B cell (primary cell): ENCODE results near the gene COL4A1. TPM values are rescaled to one million over a fixed set of nuclear protein-coding genes. Genes with fewer than 3 reads are reported as not detected.

ENCODE experiments used
- ATAC-seq: fragments of 200-7000 bp; cut with Tn5 transposase; one replicate; pipeline ENCODE4 v1.10.0; 2021; ENCODE audit warnings: low read depth, mild to moderate bottlenecking, moderate number of reproducible peaks, moderate library complexity
- CTCF ChIA-PET: fragments of 350-600 bp; sonication (Branson Sonifier 250); formaldehyde crosslinking; loops from one replicate; lab custom pipeline; 2021; ENCODE audit warnings: antibody characterized with exemption, inconsistent platforms; lab: Charles Lee
- POLR2A ChIA-PET: fragments of 350-600 bp; sonication (Branson Sonifier 250); formaldehyde crosslinking; loops from one replicate; lab custom pipeline; 2021; ENCODE audit warnings: antibody characterized with exemption; lab: Charles Lee
- DNase-seq: peaks from one replicate; pipeline ENCODE4 v3.0.0; 2013
- H2AFZ ChIP-seq: 2 replicates; pipeline ENCODE4 v1.6.1; 2012; ENCODE audit warnings: mild to moderate bottlenecking, low read depth, low read length; ENCODE audit not compliant: insufficient read depth, poor library complexity, severe bottlenecking
- H3K27ac ChIP-seq, 2 donors: 1 replicate in 1 of 2; 2 replicates in 1 of 2; pipeline ENCODE4 v1.5.1; 2012 to 2013; ENCODE audit warnings: low read length in 2 of 2, mild to moderate bottlenecking in 2 of 2, moderate library complexity in 1 of 2
- H3K27me3 ChIP-seq, 4 experiments: fragments of 200-600 bp in 1 of 4; sonication (generic) in 1 of 4; replicated peaks in 1 of 4; 1 replicate in 2 of 4; 2 replicates in 2 of 4; pipeline versions ENCODE4 v1.6.1 to v1.7.0; 2013 to 2016; ENCODE audit warnings: low read length in 3 of 4, mild to moderate bottlenecking in 2 of 4, mixed read lengths in 1 of 4, moderate library complexity in 1 of 4; ENCODE audit not compliant: insufficient read depth in 4 of 4, control insufficient read depth in 3 of 4; ENCODE audit errors: control extremely low read depth in 1 of 4
- H3K36me3 ChIP-seq, 2 experiments: replicated peaks in 1 of 2; 1 replicate in 1 of 2; 2 replicates in 1 of 2; pipeline versions ENCODE4 v1.6.1 to v1.7.1; 2013; ENCODE audit warnings: low read length in 1 of 2; ENCODE audit not compliant: insufficient read depth in 2 of 2, control insufficient read depth in 1 of 2; ENCODE audit errors: control extremely low read depth in 1 of 2, extremely low read depth in 1 of 2
- H3K4me1 ChIP-seq, 2 donors: fragments of 200-600 bp in 1 of 2; sonication (generic) in 1 of 2; 1 replicate in 1 of 2; 2 replicates in 1 of 2; pipeline versions ENCODE4 v1.5.1 to v1.6.1; 2013 to 2017; ENCODE audit warnings: low read length in 2 of 2; ENCODE audit not compliant: control insufficient read depth in 2 of 2, insufficient read depth in 2 of 2
- H3K4me2 ChIP-seq: replicated peaks from 2 replicates; pipeline ENCODE3; 2012; ENCODE audit warnings: mild to moderate bottlenecking, low read depth, low read length; ENCODE audit not compliant: poor library complexity, severe bottlenecking
- H3K4me3 ChIP-seq, 5 experiments: fragments of 200-600 bp in 1 of 5; sonication (generic) in 1 of 5; 1 replicate in 3 of 5; 2 replicates in 2 of 5; pipeline versions ENCODE4 v1.5.1 to v1.7.0; 2011 to 2016; ENCODE audit warnings: low read length in 4 of 5, mild to moderate bottlenecking in 4 of 5, low read depth in 2 of 5, control low read depth in 1 of 5, moderate library complexity in 1 of 5; ENCODE audit not compliant: insufficient read depth in 1 of 5; ENCODE audit errors: control extremely low read depth in 1 of 5, extremely low read depth in 1 of 5
- H3K79me2 ChIP-seq: fragments of 200-600 bp; sonication (generic); one replicate; pipeline ENCODE4 v1.6.0; 2016; ENCODE audit warnings: low read length; ENCODE audit not compliant: control insufficient read depth, insufficient read depth
- H3K9ac ChIP-seq: fragments of 200-600 bp; sonication (generic); 2 replicates; pipeline ENCODE4 v1.6.1; 2017; ENCODE audit warnings: mild to moderate bottlenecking, low read length, moderate library complexity
- H3K9me3 ChIP-seq, 3 donors: one replicate each; pipeline versions ENCODE4 v1.6.1 to v1.7.1; 2013; ENCODE audit warnings: low read length in 2 of 3; ENCODE audit not compliant: control insufficient read depth in 2 of 3, insufficient read depth in 1 of 3; ENCODE audit errors: control extremely low read depth in 1 of 3
- H4K20me1 ChIP-seq: 2 replicates; pipeline ENCODE4 v1.6.0; 2012; ENCODE audit warnings: mild to moderate bottlenecking, low read length; ENCODE audit not compliant: insufficient read depth, control insufficient read depth, poor library complexity, severe bottlenecking
- H3K27ac Mint-ChIP-seq: one replicate; pipeline ENCODE4 v1.8.0; 2021; ENCODE audit warnings: mixed read lengths
- H3K27me3 Mint-ChIP-seq: one replicate; pipeline ENCODE4 v1.8.0; 2021; ENCODE audit warnings: mixed read lengths
- H3K4me1 Mint-ChIP-seq: one replicate; pipeline ENCODE4 v1.8.0; 2021; ENCODE audit warnings: mixed read lengths
- H3K4me3 Mint-ChIP-seq: one replicate; pipeline ENCODE4 v1.8.0; 2021; ENCODE audit warnings: mixed read lengths
- H3K9me3 Mint-ChIP-seq: one replicate; pipeline ENCODE4 v1.8.0; 2022; ENCODE audit warnings: mixed read lengths; ENCODE audit not compliant: insufficient read depth
- CTCF ChIP-seq: fragments of 200-600 bp; IDR thresholded peaks from one replicate; pipeline ENCODE4 v1.8.0; 2022; ENCODE audit warnings: antibody characterized with exemption, mild to moderate bottlenecking
- EZH2 ChIP-seq: IDR thresholded peaks from 2 replicates; pipeline ENCODE4 v1.6.1; 2012; ENCODE audit warnings: borderline replicate concordance, low read depth, mild to moderate bottlenecking, moderate library complexity, low read length; ENCODE audit not compliant: insufficient read depth, poor library complexity, severe bottlenecking
- WGBS: methylation state at CpG from one replicate; pipeline ENCODE4 v1.1.5; 2013; ENCODE audit warnings: missing lambda C conversion rate; ENCODE audit not compliant: insufficient coverage; 5-methylcytosine and 5-hydroxymethylcytosine counted together
- intact Hi-C: fragments of 100-400 bp; cut with micrococcal nuclease; formaldehyde crosslinking; loops from one replicate; pipeline ENCODE4 v1.10.0; 2022
- polyA plus RNA-seq: library from polyadenylated mRNA; depleted of rRNA; stranded (reverse); fragments of >200 nt; gene quantifications from 2 replicates; pipeline ENCODE4 v1.2.3, GENCODE V29; 2012
- total RNA-seq, 2 donors: library from RNA; stranded (reverse); fragments of 120-200 nt in 1 of 2; gene quantifications; 1 replicate in 1 of 2; 2 replicates in 1 of 2; pipeline versions ENCODE4 v1.2.3 to v1.2.4, GENCODE V29; 2013 to 2022

Gene COL4A1
- total and polyA plus RNA-seq, 2 donors (not counting 1 experiment from before 2014, with no cell fraction given), result not detected

- H3K36me3 ChIP-seq, result no peaks in the 10 kb centered on the region
- TF ChIP-seq EZH2, result no peak
- no peak for TF ChIP-seq CTCF
- intact Hi-C loops, result no loop called here
- H3K9me3 ChIP-seq, result peaks cover 0 to 3% (median 0%) of the 10 kb centered on the region in 3 donors
- H3K9ac ChIP-seq, result no peak overlapping the region
- H3K79me2 ChIP-seq, result no peaks in the 10 kb centered on the region
- WGBS, result 81% methylated on average over 11 of the region's 13 CpGs
- no peaks in the 10 kb centered on the region for H3K9me3 Mint-ChIP-seq
- H3K4me3 Mint-ChIP-seq, result no peak overlapping the region
- H3K4me1 ChIP-seq, result no peaks in the 10 kb centered on the region
- H3K27me3 ChIP-seq, result peaks cover 0 to 5% (median 0%) of the 10 kb centered on the region in 4 experiments
- H3K4me1 Mint-ChIP-seq, result no peaks in the 10 kb centered on the region
- DNase-seq, result no peak
- no peak overlapping the region for H3K4me3 ChIP-seq
- H3K27ac Mint-ChIP-seq, result no peak overlapping the region
- ATAC-seq, result no peak
- POLR2A ChIA-PET, result no interaction called here
- H3K4me2 ChIP-seq, result no peak overlapping the region
- no peak overlapping the region for H3K27ac ChIP-seq
- peaks cover 30% of the 10 kb centered on the region for H3K27me3 Mint-ChIP-seq
- CTCF ChIA-PET, result no interaction called here
- no peaks in the 10 kb centered on the region for H4K20me1 ChIP-seq
- H2AFZ ChIP-seq, result no peak overlapping the region
These were observed 10.7 kb upstream of the COL4A1 start for GRCh38 chr13:110317496-110318195.

- POLR2A ChIA-PET, result no interaction called here
- H3K4me3 Mint-ChIP-seq, result no peak overlapping the region
- H3K27me3 ChIP-seq, result peaks cover 0 to 7% (median under 1%) of the 10 kb centered on the region in 4 experiments
- H3K4me2 ChIP-seq, result no peak overlapping the region
- no peak overlapping the region for H3K27ac Mint-ChIP-seq
- H3K9me3 Mint-ChIP-seq, result no peaks in the 10 kb centered on the region
- intact Hi-C loops, result no loop called here
- H3K9me3 ChIP-seq, result peaks cover 0 to 3% (median 0%) of the 10 kb centered on the region in 3 donors
- 78% methylated on average over 5 of the region's 5 CpGs for WGBS
- H3K4me3 ChIP-seq, result no peak overlapping the region
- no peaks in the 10 kb centered on the region for H3K79me2 ChIP-seq
- H2AFZ ChIP-seq, result no peak overlapping the region
- no peak overlapping the region for H3K27ac ChIP-seq
- H3K27me3 Mint-ChIP-seq, result peaks cover 32% of the 10 kb centered on the region
- TF ChIP-seq CTCF, result no peak
- no peak for TF ChIP-seq EZH2
- CTCF ChIA-PET, result no interaction called here
- H3K9ac ChIP-seq, result no peak overlapping the region
- no peaks in the 10 kb centered on the region for H3K36me3 ChIP-seq
- H4K20me1 ChIP-seq, result no peaks in the 10 kb centered on the region
- no peaks in the 10 kb centered on the region for H3K4me1 ChIP-seq
- no peak for DNase-seq
- no peak for ATAC-seq
- H3K4me1 Mint-ChIP-seq, result no peaks in the 10 kb centered on the region
These were observed 10.1 kb upstream of the COL4A1 start for GRCh38 chr13:110317093-110317492.
